H1 (cell line): ENCODE measurements around the gene CD37. TPM values are rescaled to one million over a fixed set of nuclear protein-coding genes. Genes with fewer than 3 reads are reported as not detected.
"Not testable (repeated sequence)": the region's sequence is repeated elsewhere in the genome, so short reads cannot be mapped to it uniquely, and the experiment has no call there.

Experiments used
- CTCF ChIA-PET: fragments of 300-600 bp; sonication (Branson Sonifier 250); formaldehyde crosslinking; loops from one replicate; lab custom pipeline; 2021; ENCODE audit not compliant: partially characterized antibody; lab: Charles Lee
- POLR2A ChIA-PET: fragments of 300-600 bp; sonication (Branson Sonifier 250); formaldehyde crosslinking; loops from one replicate; lab custom pipeline; 2021; ENCODE audit warnings: inconsistent platforms; ENCODE audit not compliant: partially characterized antibody; lab: Charles Lee
- DNase-seq, 2 experiments: peaks; one replicate each; pipeline versions ENCODE4 v3.0.0 to v3.0.0-alpha.2; 2010 to 2022; ENCODE audit warnings: low spot score in 2 of 2, low read depth in 1 of 2, mixed read lengths in 1 of 2
- FAIRE-seq: peaks from 2 replicates; lab custom pipeline; 2011; peaks lifted over from hg19 to GRCh38; lab: Jason Lieb, UNC
- H2AFZ ChIP-seq: 2 replicates; pipeline ENCODE4 v1.8.1; 2012; ENCODE audit warnings: low read length, inconsistent platforms
- H2AK5ac ChIP-seq: 2 replicates; pipeline ENCODE4 v1.6.1; 2013; ENCODE audit warnings: low read depth, low read length
- H2BK120ac ChIP-seq: replicated peaks from 2 replicates; pipeline ENCODE3; 2013; ENCODE audit warnings: low read depth, low read length, inconsistent platforms
- H2BK12ac ChIP-seq: 2 replicates; pipeline ENCODE4 v1.6.1; 2013; ENCODE audit warnings: low read depth, low read length
- H2BK15ac ChIP-seq: 2 replicates; pipeline ENCODE4 v1.6.1; 2013; ENCODE audit warnings: low read length
- H2BK20ac ChIP-seq: 2 replicates; pipeline ENCODE4 v1.6.1; 2013; ENCODE audit warnings: low read length
- H2BK5ac ChIP-seq: 2 replicates; pipeline ENCODE4 v1.6.1; 2013; ENCODE audit warnings: low read depth, low read length
- H3K14ac ChIP-seq: 2 replicates; pipeline ENCODE4 v1.6.1; 2013; ENCODE audit warnings: inconsistent platforms; ENCODE audit not compliant: insufficient read length
- H3K18ac ChIP-seq: 2 replicates; pipeline ENCODE4 v1.6.1; 2013; ENCODE audit warnings: low read length; ENCODE audit errors: extremely low read depth
- H3K23ac ChIP-seq: 2 replicates; pipeline ENCODE4 v1.6.1; 2013; ENCODE audit warnings: inconsistent platforms; ENCODE audit not compliant: insufficient read length
- H3K23me2 ChIP-seq: 2 replicates; pipeline ENCODE4 v1.6.1; 2013; ENCODE audit warnings: low read depth, low read length
- H3K27ac ChIP-seq: 2 replicates; pipeline ENCODE4 v1.6.1; 2011; ENCODE audit warnings: low read depth, low read length, inconsistent platforms
- H3K27me3 ChIP-seq, 4 experiments: replicated peaks in 1 of 4; 1 replicate in 1 of 4; 2 replicates in 3 of 4; pipeline versions ENCODE4 v1.6.1 to v1.8.1; 2011 to 2013; ENCODE audit warnings: low read length in 3 of 4, mild to moderate bottlenecking in 3 of 4, inconsistent platforms in 2 of 4, mixed read lengths in 2 of 4, moderate library complexity in 1 of 4; ENCODE audit not compliant: control insufficient read depth in 3 of 4, insufficient read depth in 3 of 4; ENCODE audit errors: extremely low read depth in 1 of 4
- H3K36me3 ChIP-seq, 4 experiments: 2 replicates each; pipeline versions ENCODE4 v1.6.1 to v1.8.1; 2011 to 2013; ENCODE audit warnings: mild to moderate bottlenecking in 4 of 4, low read length in 3 of 4, moderate library complexity in 2 of 4, control low read depth in 1 of 4, inconsistent platforms in 1 of 4; ENCODE audit not compliant: insufficient read depth in 4 of 4, control insufficient read depth in 2 of 4
- H3K4ac ChIP-seq: replicated peaks from 2 replicates; pipeline ENCODE3; 2013; ENCODE audit warnings: low read length, low read depth, mixed read lengths, inconsistent platforms; ENCODE audit not compliant: insufficient read length
- H3K4me1 ChIP-seq, 4 experiments: replicated peaks in 1 of 4; 1 replicate in 1 of 4; 2 replicates in 3 of 4; pipeline versions ENCODE4 v1.6.1 to v1.8.1; 2011 to 2013; ENCODE audit warnings: low read length in 3 of 4, inconsistent platforms in 2 of 4, mixed read lengths in 1 of 4; ENCODE audit not compliant: insufficient read depth in 4 of 4, control insufficient read depth in 3 of 4
- H3K4me2 ChIP-seq, 2 experiments: 2 replicates each; pipeline versions ENCODE4 v1.6.1 to v1.8.1; 2011 to 2013; ENCODE audit warnings: low read depth in 2 of 2, low read length in 2 of 2, control low read depth in 1 of 2, inconsistent platforms in 1 of 2, mild to moderate bottlenecking in 1 of 2; ENCODE audit not compliant: insufficient read depth in 1 of 2
- H3K4me3 ChIP-seq, 4 experiments: fragments of 200-600, 300-600 bp in 1 of 4; sonication (generic), shearing (Covaris generic), sonication (Bioruptor Twin) in 1 of 4; 2 replicates each; pipeline versions ENCODE4 v1.5.1 to v1.8.1; 2011 to 2016; ENCODE audit warnings: low read length in 4 of 4, low read depth in 3 of 4, control low read depth in 2 of 4, inconsistent platforms in 2 of 4, mild to moderate bottlenecking in 2 of 4, mixed read lengths in 1 of 4, moderate library complexity in 1 of 4; ENCODE audit not compliant: insufficient read depth in 2 of 4; ENCODE audit errors: extremely low read depth in 1 of 4
- H3K56ac ChIP-seq: replicated peaks from 2 replicates; pipeline ENCODE3; 2013; ENCODE audit warnings: low read depth, mild to moderate bottlenecking, mixed read lengths, low read length, inconsistent platforms; ENCODE audit not compliant: insufficient read length
- H3K79me1 ChIP-seq: 2 replicates; pipeline ENCODE4 v1.6.1; 2013; ENCODE audit warnings: low read depth, low read length, control low read depth
- H3K79me2 ChIP-seq, 2 experiments: 2 replicates each; pipeline versions ENCODE4 v1.6.1 to v1.8.1; 2012 to 2013; ENCODE audit warnings: low read length in 2 of 2, mild to moderate bottlenecking in 2 of 2, inconsistent platforms in 1 of 2; ENCODE audit not compliant: insufficient read depth in 2 of 2, control insufficient read depth in 1 of 2
- H3K9ac ChIP-seq, 4 experiments: replicated peaks in 1 of 4; 1 replicate in 1 of 4; 2 replicates in 3 of 4; pipeline versions ENCODE4 v1.6.1 to v1.8.1; 2011 to 2013; ENCODE audit warnings: low read depth in 3 of 4, low read length in 3 of 4, control low read depth in 2 of 4, mild to moderate bottlenecking in 2 of 4, moderate library complexity in 2 of 4, inconsistent platforms in 1 of 4; ENCODE audit errors: extremely low read depth in 1 of 4
- H3K9me3 ChIP-seq, 2 experiments: 2 replicates each; pipeline versions ENCODE4 v1.6.1 to v1.8.1; 2012 to 2013; ENCODE audit warnings: mild to moderate bottlenecking in 2 of 2, moderate library complexity in 2 of 2, control low read depth in 1 of 2, inconsistent platforms in 1 of 2, low read depth in 1 of 2, low read length in 1 of 2, mixed read lengths in 1 of 2; ENCODE audit not compliant: insufficient read depth in 2 of 2
- H4K20me1 ChIP-seq, 2 experiments: replicated peaks in 1 of 2; 2 replicates each; pipeline versions ENCODE3 to v1.8.1; 2011 to 2013; ENCODE audit warnings: inconsistent platforms in 2 of 2, low read length in 2 of 2, mild to moderate bottlenecking in 1 of 2; ENCODE audit not compliant: insufficient read depth in 2 of 2, control insufficient read depth in 1 of 2
- H4K5ac ChIP-seq: 2 replicates; pipeline ENCODE4 v1.6.1; 2013; ENCODE audit warnings: low read length, low read depth, mixed read lengths, inconsistent platforms; ENCODE audit not compliant: insufficient read length
- H4K8ac ChIP-seq: 2 replicates; pipeline ENCODE4 v1.8.0; 2013; ENCODE audit warnings: mild to moderate bottlenecking, moderate library complexity, low read length, inconsistent platforms; ENCODE audit not compliant: insufficient read depth; ENCODE audit errors: extremely low read depth
- H4K91ac ChIP-seq: replicated peaks from 2 replicates; pipeline ENCODE3; 2013; ENCODE audit warnings: low read length, mixed read lengths, inconsistent platforms; ENCODE audit not compliant: insufficient read length
- WGBS, 2 experiments: shearing (Covaris generic) in 1 of 2; methylation state at CpG; one replicate each; pipeline versions ENCODE4 v1.1.6 to v1.1.7; 2013 to 2015; ENCODE audit warnings: low lambda C conversion rate in 2 of 2, mixed read lengths in 2 of 2, inconsistent platforms in 1 of 2, low coverage in 1 of 2, missing lambda C conversion rate in 1 of 2; ENCODE audit not compliant: insufficient replicate concordance in 2 of 2, insufficient coverage in 1 of 2, insufficient read length in 1 of 2; ENCODE audit errors: extremely low coverage in 1 of 2, missing lambda C conversion rate in 1 of 2; 5-methylcytosine and 5-hydroxymethylcytosine counted together
- polyA plus RNA-seq, 7 experiments: library from polyadenylated mRNA; depleted of rRNA in 3 of 7; stranded (reverse) in 5 of 7; unstranded in 2 of 7; fragments of >200 nt in 5 of 7; fragments of 200-250 nt in 2 of 7; gene quantifications; 1 replicate in 5 of 7; 2 replicates in 1 of 7; 4 replicates in 1 of 7; pipeline versions ENCODE4 v1.2.1 to v1.2.3, GENCODE V29; 2011 to 2013; ENCODE audit warnings: missing spikeins in 2 of 7, mixed read lengths in 2 of 7
- total RNA-seq: library from RNA; stranded (reverse); fragmentation: NEBNext Ultra II Directional; extraction: Animal tissue kit (Norgen Biotek cat#: 25700); gene quantifications from 2 replicates; pipeline ENCODE4 v1.2.1, GENCODE V29; 2021

CD37 gene
- total and polyA plus RNA-seq, 2 of the 8 experiments (the other 6 are each of a cell fraction or from before 2014, with no cell fraction given), result not detected

- not testable (repeated sequence) for H2BK120ac ChIP-seq, H3K23ac ChIP-seq, H3K27ac ChIP-seq, H3K23me2 ChIP-seq, H3K4ac ChIP-seq, H3K79me1 ChIP-seq, H2BK15ac ChIP-seq, H3K14ac ChIP-seq, H3K4me2 ChIP-seq, H3K18ac ChIP-seq, H2AFZ ChIP-seq, H4K5ac ChIP-seq, H3K56ac ChIP-seq, H4K91ac ChIP-seq, FAIRE-seq, H3K79me2 ChIP-seq, H3K4me3 ChIP-seq, H3K36me3 ChIP-seq, H3K4me1 ChIP-seq, H2BK12ac ChIP-seq, H2AK5ac ChIP-seq, H2BK20ac ChIP-seq, DNase-seq, H4K8ac ChIP-seq, H4K20me1 ChIP-seq, H3K27me3 ChIP-seq, H2BK5ac ChIP-seq, H3K9ac ChIP-seq, H3K9me3 ChIP-seq
- 90% methylated on average over 4 of the region's 4 CpGs; no CpG with 5 or more reads in 1 of the 2 experiments for WGBS, 2 experiments
- CTCF ChIA-PET, result interaction anchor here (0.6 to 2.3 kb wide), 4 partner anchors 19 to 105 kb away, joined by 3 to 7 read pairs (median 4); no protein-coding TSS in a partner anchor
- POLR2A ChIA-PET, result interaction anchor here (1.0 to 1.7 kb wide), 2 partner anchors 7 to 24 kb away, joined by 3 read pairs; no protein-coding TSS in a partner anchor
Observed at GRCh38 chr19:49331187-49331586, 4.0 kb upstream of the CD37 start.
